Measurements from ENCODE around the gene PLCB2.

PLCB2 gene

GRCh38 chr15:40266828-40267304, 40.9 kb downstream of the PLCB2 start:
- no peak for DNase-seq

- no peak for DNase-seq
Observed at GRCh38 chr15:40265875-40266274, 41.9 kb downstream of the PLCB2 start.

GRCh38 chr15:40265355-40265754, 42.4 kb downstream of the PLCB2 start:
- no peak for DNase-seq

GRCh38 chr15:40264321-40265153, 43.2 kb downstream of the PLCB2 start:
- DNase-seq, result no peak

- no peak for DNase-seq
Observed at GRCh38 chr15:40263024-40263754, 44.5 kb downstream of the PLCB2 start.

- DNase-seq, result no peak
Observed at GRCh38 chr15:40259021-40259420, 48.7 kb downstream of the PLCB2 start.

- DNase-seq, result no peak
Observed at GRCh38 chr15:40258544-40258943, 49.2 kb downstream of the PLCB2 start.

- no peak for DNase-seq
Observed at GRCh38 chr15:40257656-40258450, 49.9 kb downstream of the PLCB2 start.

GRCh38 chr15:40256638-40257235, 51.0 kb downstream of the PLCB2 start:
- no peak for DNase-seq

GRCh38 chr15:40255033-40255432, 52.7 kb downstream of the PLCB2 start:
- DNase-seq, result no peak

- no peak for DNase-seq
Observed at GRCh38 chr15:40254452-40254851, 53.3 kb downstream of the PLCB2 start.

GRCh38 chr15:40253167-40253790, 54.5 kb downstream of the PLCB2 start:
- DNase-seq, result no peak

- peak; percentile 13 for DNase-seq
Observed at GRCh38 chr15:40252438-40253166, 55.1 kb downstream of the PLCB2 start.

- DNase-seq, result no peak
Observed at GRCh38 chr15:40252141-40252437, 55.6 kb downstream of the PLCB2 start.

- DNase-seq, result no peak
Observed at GRCh38 chr15:40251486-40252140, 56.1 kb downstream of the PLCB2 start.

GRCh38 chr15:40250771-40251483, 56.8 kb downstream of the PLCB2 start:
- DNase-seq, result no peak

GRCh38 chr15:40250304-40250656, 57.5 kb downstream of the PLCB2 start:
- no peak for DNase-seq

GRCh38 chr15:40249477-40250303, 58.0 kb downstream of the PLCB2 start:
- no peak for DNase-seq

- no peak for DNase-seq
Observed at GRCh38 chr15:40248006-40248783, 59.5 kb downstream of the PLCB2 start.

Measured in NCI-H1092 treated with DMSO at 0.1 percent for 48 hours (cell line).